HCT116 (cell line): Measurements from ENCODE around the gene KLK1. TPM values are rescaled to one million over a fixed set of nuclear protein-coding genes. Genes with fewer than 3 reads are reported as not detected.

Experiments used
- ATAC-seq: fragments of 200-7000 bp; cut with Tn5 transposase; 2 replicates; pipeline ENCODE4 v1.9.1; 2020; ENCODE audit warnings: mild to moderate bottlenecking, moderate library complexity
- BruUV-seq: library from RNA; stranded (reverse); fragments of 400-500 nt; replicated peaks from 2 replicates; lab custom pipeline; 2021; lab: Mats Ljungman, UMichigan
- CTCF ChIA-PET: fragments of 300-600 bp; sonication (Branson Sonifier 250); formaldehyde crosslinking; loops from one replicate; lab custom pipeline; 2021; ENCODE audit warnings: antibody characterized with exemption; lab: Charles Lee
- POLR2A ChIA-PET: fragments of 300-600, 350-600 bp; sonication (Branson Sonifier 250); formaldehyde crosslinking; loops from one replicate; lab custom pipeline; 2021; ENCODE audit warnings: antibody characterized with exemption; lab: Charles Lee
- RAD21 ChIA-PET, 2 experiments: fragments of 300-600 bp; sonication (Branson Sonifier 250); formaldehyde crosslinking; loops; one replicate each; lab custom pipeline; 2023; ENCODE audit warnings: low total read pairs in 2 of 2; ENCODE audit not compliant: uncharacterized antibody in 2 of 2, unreplicated experiment in 2 of 2, low non-redundant PET in 1 of 2; lab: Charles Lee
- DNase-seq: peaks from one replicate; pipeline ENCODE4 v3.0.0-alpha.2; 2010; ENCODE audit warnings: low read depth, low spot score
- H2AFZ ChIP-seq: fragments of 200-600 bp; shearing (Covaris generic), sonication (generic); 2 replicates; pipeline ENCODE4 v1.6.1; 2017; ENCODE audit warnings: low read depth, mixed run types, mixed read lengths, antibody characterized with exemption, low read length; ENCODE audit not compliant: poor library complexity, severe bottlenecking
- H3K27ac ChIP-seq: 2 replicates; pipeline ENCODE4 v1.5.1; 2012; ENCODE audit warnings: low read depth, low read length
- H3K27me3 ChIP-seq: fragments of 200-600 bp; sonication (generic); 2 replicates; pipeline ENCODE4 v1.6.1; 2016; ENCODE audit warnings: mixed run types, low read length, mixed read lengths; ENCODE audit not compliant: insufficient read depth
- H3K36me3 ChIP-seq, 2 experiments: fragments of 200-500 bp in 1 of 2; fragments of 200-600 bp in 1 of 2; sonication (Bioruptor generic) in 1 of 2; sonication (generic) in 1 of 2; 2 replicates each; pipeline versions ENCODE4 v1.5.1 to v1.6.1; 2014 to 2016; ENCODE audit warnings: low read length in 2 of 2, inconsistent platforms in 1 of 2, mixed read lengths in 1 of 2, mixed run types in 1 of 2; ENCODE audit not compliant: insufficient read depth in 2 of 2, control insufficient read depth in 1 of 2
- H3K4me1 ChIP-seq, 2 experiments: fragments of 200-600 bp in 1 of 2; sonication (generic) in 1 of 2; 2 replicates each; pipeline versions ENCODE4 v1.5.1 to v1.6.1; 2012 to 2017; ENCODE audit warnings: low read length in 2 of 2, inconsistent platforms in 1 of 2, mild to moderate bottlenecking in 1 of 2, mixed read lengths in 1 of 2, mixed run types in 1 of 2, moderate library complexity in 1 of 2; ENCODE audit not compliant: insufficient read depth in 2 of 2, control insufficient read depth in 1 of 2
- H3K4me2 ChIP-seq: fragments of 200-600 bp; sonication (generic); 2 replicates; pipeline ENCODE4 v1.6.1; 2017; ENCODE audit warnings: mixed run types, low read length, mixed read lengths
- H3K4me3 ChIP-seq, 2 experiments: fragments of 200-600 bp in 1 of 2; sonication (generic) in 1 of 2; replicated peaks in 1 of 2; 2 replicates each; pipeline ENCODE4 v1.5.1; 2011 to 2016; ENCODE audit warnings: low read length in 2 of 2, control low read depth in 1 of 2, low read depth in 1 of 2, mild to moderate bottlenecking in 1 of 2, mixed read lengths in 1 of 2, mixed run types in 1 of 2
- H3K79me2 ChIP-seq: fragments of 200-600 bp; sonication (generic); 2 replicates; pipeline ENCODE4 v1.6.1; 2017; ENCODE audit warnings: mild to moderate bottlenecking, mixed run types, low read length, moderate library complexity, mixed read lengths; ENCODE audit not compliant: insufficient read depth
- H3K9ac ChIP-seq: fragments of 200-600 bp; sonication (generic); 2 replicates; pipeline ENCODE4 v1.6.1; 2016; ENCODE audit warnings: low read length, mixed read lengths
- H3K9me2 ChIP-seq: fragments of 200-600 bp; sonication (generic), shearing (Covaris generic); 2 replicates; pipeline ENCODE4 v1.6.1; 2017; ENCODE audit warnings: mixed run types, mild to moderate bottlenecking, moderate library complexity; ENCODE audit not compliant: insufficient read depth
- H3K9me3 ChIP-seq, 2 experiments: fragments of 200-500 bp in 1 of 2; fragments of 200-600 bp in 1 of 2; sonication (Bioruptor generic) in 1 of 2; sonication (generic) in 1 of 2; 2 replicates each; pipeline ENCODE4 v1.6.1; 2014 to 2017; ENCODE audit warnings: low read length in 2 of 2, mixed read lengths in 2 of 2, inconsistent platforms in 1 of 2, low read depth in 1 of 2, mild to moderate bottlenecking in 1 of 2, mixed run types in 1 of 2, moderate library complexity in 1 of 2; ENCODE audit not compliant: control insufficient read depth in 1 of 2, insufficient read depth in 1 of 2
- H4K20me1 ChIP-seq: fragments of 200-600 bp; sonication (generic), shearing (Covaris generic); 2 replicates; pipeline ENCODE4 v1.6.1; 2017; ENCODE audit warnings: mixed run types, mild to moderate bottlenecking, moderate library complexity; ENCODE audit not compliant: insufficient read depth
- ATF3 ChIP-seq: IDR thresholded peaks from 2 replicates; pipeline ENCODE4 v1.6.1; 2012
- EGR1 ChIP-seq: IDR thresholded peaks from 2 replicates; pipeline ENCODE4 v1.6.1; 2012; ENCODE audit warnings: low read depth
- ELF1 ChIP-seq: IDR thresholded peaks from 2 replicates; pipeline ENCODE4 v1.6.1; 2012; ENCODE audit warnings: low read depth, borderline replicate concordance
- EZH2 ChIP-seq: fragments of 200-600 bp; sonication (generic); IDR thresholded peaks from 2 replicates; pipeline ENCODE4 v1.6.1; 2017; ENCODE audit warnings: antibody characterized with exemption, mixed run types
- JUND ChIP-seq: IDR thresholded peaks from 2 replicates; pipeline ENCODE4 v1.6.1; 2012
- RAD21 ChIP-seq: IDR thresholded peaks from 2 replicates; pipeline ENCODE4 v1.6.1; 2012; ENCODE audit warnings: low read depth, mild to moderate bottlenecking
- REST ChIP-seq: IDR thresholded peaks from 2 replicates; pipeline ENCODE4 v1.6.1; 2012; ENCODE audit warnings: low read depth
- SIN3A ChIP-seq: IDR thresholded peaks from 2 replicates; pipeline ENCODE4 v1.6.1; 2012; ENCODE audit warnings: low read depth
- SP1 ChIP-seq: IDR thresholded peaks from 2 replicates; pipeline ENCODE4 v1.6.1; 2012; ENCODE audit warnings: low read depth
- SRF ChIP-seq: IDR thresholded peaks from 2 replicates; pipeline ENCODE4 v1.6.1; 2012; ENCODE audit warnings: low read depth
- YY1 ChIP-seq: IDR thresholded peaks from 2 replicates; pipeline ENCODE4 v1.6.1; 2011; ENCODE audit warnings: low read length, low read depth, moderate library complexity, mild to moderate bottlenecking; ENCODE audit not compliant: insufficient replicate concordance; ENCODE audit errors: extremely low read depth
- ZFX ChIP-seq: fragments of 450-650 bp; IDR thresholded peaks from 2 replicates; pipeline ENCODE4 v1.6.1; 2017
- ZNF274 ChIP-seq: fragments of 200-500 bp; sonication (Bioruptor generic); IDR thresholded peaks from 2 replicates; pipeline ENCODE4 v1.6.1; 2014; ENCODE audit warnings: mild to moderate bottlenecking, low read depth, low read length, inconsistent platforms
- intact Hi-C: fragments of 100-400 bp; cut with micrococcal nuclease; formaldehyde crosslinking; loops from 2 replicates; pipeline ENCODE4 v1.10.0; 2022
- total RNA-seq: library from RNA; stranded (reverse); gene quantifications from one replicate; pipeline ENCODE4 v1.2.1, GENCODE V29; 2021; ENCODE audit not compliant: unreplicated experiment
- TF ChIP-seq, protein P1 (sequence below): IDR thresholded peaks from 2 replicates; pipeline ENCODE4 v1.6.1; 2012
- TF ChIP-seq, protein P2 (sequence below): IDR thresholded peaks from 2 replicates; pipeline ENCODE4 v1.6.1; 2011; ENCODE audit warnings: mild to moderate bottlenecking, low read length, moderate library complexity; ENCODE audit not compliant: insufficient replicate concordance; ENCODE audit errors: extremely low read depth

Gene KLK1
- total RNA-seq, 1 experiment from 2014 or later = 3.3 TPM

GRCh38 chr19:50851620-50852019 is 28.0 kb upstream of the KLK1 start:
- ChIA-PET CTCF (no interaction called here), POLR2A (no interaction called here), RAD21 (no interaction called here)
- TF ChIP-seq YY1 (no peak), RAD21 (no peak)
- TF ChIP-seq, protein P1, sequence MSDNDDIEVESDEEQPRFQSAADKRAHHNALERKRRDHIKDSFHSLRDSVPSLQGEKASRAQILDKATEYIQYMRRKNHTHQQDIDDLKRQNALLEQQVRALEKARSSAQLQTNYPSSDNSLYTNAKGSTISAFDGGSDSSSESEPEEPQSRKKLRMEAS = no peak
- H3K27me3 ChIP-seq = peaks cover 17% of the 10 kb centered on the region; the same call in 1 of the 2 replicates
- H3K36me3 ChIP-seq = no peaks in the 10 kb centered on the region
- no peak overlapping the region for H3K4me3 ChIP-seq
- H3K27ac ChIP-seq = no peak overlapping the region
- no peaks in the 10 kb centered on the region for H3K9me2 ChIP-seq
- H3K9ac ChIP-seq = no peak overlapping the region
- no peaks in the 10 kb centered on the region for H3K9me3 ChIP-seq
- intact Hi-C loops = no loop called here
- BruUV-seq = no TSS peak
- no peaks in the 10 kb centered on the region for H4K20me1 ChIP-seq
- H3K79me2 ChIP-seq = no peaks in the 10 kb centered on the region
- no peaks in the 10 kb centered on the region for H3K4me1 ChIP-seq
- no peak overlapping the region for H2AFZ ChIP-seq
- no peak for DNase-seq
- ATAC-seq = no peak
- no peak overlapping the region for H3K4me2 ChIP-seq

GRCh38 chr19:50850738-50851137 is 27.2 kb upstream of the KLK1 start:
- no peak overlapping the region for H3K4me3 ChIP-seq
- H3K27me3 ChIP-seq = peaks cover 9% of the 10 kb centered on the region; the same call in 1 of the 2 replicates

More at GRCh38 chr19:50850738-50851137, 27.2 kb upstream of the KLK1 start:
- H3K4me1 ChIP-seq = no peaks in the 10 kb centered on the region
- H3K4me2 ChIP-seq = no peak overlapping the region
- H2AFZ ChIP-seq = no peak overlapping the region
- intact Hi-C loops = no loop called here
- CTCF ChIA-PET = no interaction called here
- no TSS peak for BruUV-seq
- H3K9me3 ChIP-seq = no peaks in the 10 kb centered on the region
- DNase-seq (no peak), ATAC-seq (no peak)
- no peaks in the 10 kb centered on the region for H4K20me1 ChIP-seq
- H3K9ac ChIP-seq = no peak overlapping the region
- no peaks in the 10 kb centered on the region for H3K9me2 ChIP-seq
- no peaks in the 10 kb centered on the region for H3K79me2 ChIP-seq
- no peak overlapping the region for H3K27ac ChIP-seq
- POLR2A ChIA-PET = no interaction called here
- RAD21 ChIA-PET = no interaction called here
- no peak for TF ChIP-seq ZNF274
- no peak for TF ChIP-seq ZFX
- TF ChIP-seq, protein P2, sequence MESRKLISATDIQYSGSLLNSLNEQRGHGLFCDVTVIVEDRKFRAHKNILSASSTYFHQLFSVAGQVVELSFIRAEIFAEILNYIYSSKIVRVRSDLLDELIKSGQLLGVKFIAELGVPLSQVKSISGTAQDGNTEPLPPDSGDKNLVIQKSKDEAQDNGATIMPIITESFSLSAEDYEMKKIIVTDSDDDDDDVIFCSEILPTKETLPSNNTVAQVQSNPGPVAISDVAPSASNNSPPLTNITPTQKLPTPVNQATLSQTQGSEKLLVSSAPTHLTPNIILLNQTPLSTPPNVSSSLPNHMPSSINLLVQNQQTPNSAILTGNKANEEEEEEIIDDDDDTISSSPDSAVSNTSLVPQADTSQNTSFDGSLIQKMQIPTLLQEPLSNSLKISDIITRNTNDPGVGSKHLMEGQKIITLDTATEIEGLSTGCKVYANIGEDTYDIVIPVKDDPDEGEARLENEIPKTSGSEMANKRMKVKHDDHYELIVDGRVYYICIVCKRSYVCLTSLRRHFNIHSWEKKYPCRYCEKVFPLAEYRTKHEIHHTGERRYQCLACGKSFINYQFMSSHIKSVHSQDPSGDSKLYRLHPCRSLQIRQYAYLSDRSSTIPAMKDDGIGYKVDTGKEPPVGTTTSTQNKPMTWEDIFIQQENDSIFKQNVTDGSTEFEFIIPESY = no peak
- no peak for TF ChIP-seq YY1
- no peak for TF ChIP-seq SIN3A
- TF ChIP-seq REST = no peak
- no peak for TF ChIP-seq EGR1
- no peak for TF ChIP-seq ELF1
- TF ChIP-seq ATF3 = no peak
- no peak for TF ChIP-seq SP1
- TF ChIP-seq EZH2 = no peak
- TF ChIP-seq JUND = no peak
- no peak for TF ChIP-seq SRF
- TF ChIP-seq, all 23 proteins: peak for 0
- H3K36me3 ChIP-seq = no peaks in the 10 kb centered on the region
